ENCODE measurements around the gene NDST4.

Gene NDST4

GRCh38 chr4:114811564-114812301 lies 301.7 kb downstream of the NDST4 start:
- no peaks in the 10 kb centered on the region for H4K20me1 ChIP-seq (ENCODE audit: insufficient read depth, low read length)
- no peak for TF ChIP-seq EZH2phosphoT487 (IDR thresholded peaks at IDR 0.05; ENCODE audit: low read depth)
- TF ChIP-seq, protein P1, sequence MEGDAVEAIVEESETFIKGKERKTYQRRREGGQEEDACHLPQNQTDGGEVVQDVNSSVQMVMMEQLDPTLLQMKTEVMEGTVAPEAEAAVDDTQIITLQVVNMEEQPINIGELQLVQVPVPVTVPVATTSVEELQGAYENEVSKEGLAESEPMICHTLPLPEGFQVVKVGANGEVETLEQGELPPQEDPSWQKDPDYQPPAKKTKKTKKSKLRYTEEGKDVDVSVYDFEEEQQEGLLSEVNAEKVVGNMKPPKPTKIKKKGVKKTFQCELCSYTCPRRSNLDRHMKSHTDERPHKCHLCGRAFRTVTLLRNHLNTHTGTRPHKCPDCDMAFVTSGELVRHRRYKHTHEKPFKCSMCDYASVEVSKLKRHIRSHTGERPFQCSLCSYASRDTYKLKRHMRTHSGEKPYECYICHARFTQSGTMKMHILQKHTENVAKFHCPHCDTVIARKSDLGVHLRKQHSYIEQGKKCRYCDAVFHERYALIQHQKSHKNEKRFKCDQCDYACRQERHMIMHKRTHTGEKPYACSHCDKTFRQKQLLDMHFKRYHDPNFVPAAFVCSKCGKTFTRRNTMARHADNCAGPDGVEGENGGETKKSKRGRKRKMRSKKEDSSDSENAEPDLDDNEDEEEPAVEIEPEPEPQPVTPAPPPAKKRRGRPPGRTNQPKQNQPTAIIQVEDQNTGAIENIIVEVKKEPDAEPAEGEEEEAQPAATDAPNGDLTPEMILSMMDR (IDR thresholded peaks at IDR 0.05; ENCODE audit: low read depth, low read length): no peak

DNA sequence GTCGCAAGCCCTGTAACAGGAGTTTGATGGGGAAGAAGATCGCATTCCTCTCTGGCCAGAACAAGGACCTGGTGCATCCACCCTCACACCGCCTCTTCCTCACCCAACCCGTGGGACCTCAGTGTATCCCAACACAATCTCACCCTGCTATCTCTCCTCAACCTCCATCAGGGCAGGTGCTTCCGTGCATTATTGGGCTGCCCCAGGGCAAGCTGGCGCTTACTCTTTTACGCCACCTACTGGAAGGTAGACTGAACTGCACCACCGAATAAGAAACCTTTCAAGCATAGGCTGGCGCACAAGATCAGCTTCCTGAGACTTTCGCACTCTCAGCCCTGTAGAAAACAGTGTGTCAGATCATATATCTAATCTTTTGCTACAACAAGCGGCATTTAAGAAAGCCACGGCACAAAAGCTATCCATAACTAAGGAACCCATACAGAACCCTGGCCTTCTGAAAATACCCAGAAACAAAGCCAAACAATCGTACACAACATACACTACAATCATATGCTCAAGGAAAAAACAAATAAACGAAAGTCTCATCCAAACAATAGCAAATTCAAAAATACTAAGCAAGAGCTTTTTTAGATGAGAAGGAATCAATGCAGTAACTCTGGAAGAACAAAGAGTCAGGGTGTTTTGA lies 305.5 kb downstream of the NDST4 start:
- Histone ChIP-seq H3K4me2 (ENCODE audit: low read length) (peak overlapping the region; percentile 90), H2AFZ (ENCODE audit: low read depth, low read length) (peak overlapping the region; percentile 98)
- TF ChIP-seq EZH2phosphoT487 (IDR thresholded peaks at IDR 0.05; ENCODE audit: low read depth): no peak
- TF ChIP-seq, protein P1 (IDR thresholded peaks at IDR 0.05; ENCODE audit: low read depth, low read length): peak; percentile 89

More at GRCh38 chr4:114811564-114812301, 301.7 kb downstream of the NDST4 start:
- peaks cover 4% of the 10 kb centered on the region; the same call in 1 of the 2 replicates for H3K4me1 ChIP-seq (ENCODE audit: low read length)
- H3K9me3 ChIP-seq (ENCODE audit: insufficient read depth, low read length): no peaks in the 10 kb centered on the region
- no peaks in the 10 kb centered on the region for H3K36me3 ChIP-seq (replicated peaks; ENCODE audit: low read depth, low read length)
- H3K4me3 ChIP-seq (ENCODE audit: low read length): no peak overlapping the region
- H3K27ac ChIP-seq (ENCODE audit: low read length): no peak overlapping the region
- H2AFZ ChIP-seq (ENCODE audit: low read depth, low read length): peak overlapping the region; percentile 37; the same call in 1 of the 2 replicates
- H3K9ac ChIP-seq (ENCODE audit: low read length): no peak overlapping the region
- no peaks in the 10 kb centered on the region for H3K79me2 ChIP-seq (ENCODE audit: low read length)
- no peaks in the 10 kb centered on the region for H3K27me3 ChIP-seq (ENCODE audit: low read depth, low read length)
- H3K4me2 ChIP-seq (ENCODE audit: low read length): no peak overlapping the region

GRCh38 chr4:114807357-114807756 lies 306.1 kb downstream of the NDST4 start:
- H2AFZ ChIP-seq (ENCODE audit: low read depth, low read length): peak overlapping the region; percentile 98
- no peak for TF ChIP-seq EZH2phosphoT487 (IDR thresholded peaks at IDR 0.05; ENCODE audit: low read depth)
- TF ChIP-seq, protein P1 (IDR thresholded peaks at IDR 0.05; ENCODE audit: low read depth, low read length): no peak

More for the DNA sequence above, 305.5 kb downstream of the NDST4 start:
- Histone ChIP-seq H3K9me3 (ENCODE audit: insufficient read depth, low read length) (no peaks in the 10 kb centered on the region), H3K36me3 (replicated peaks; ENCODE audit: low read depth, low read length) (no peaks in the 10 kb centered on the region), H3K27me3 (ENCODE audit: low read depth, low read length) (no peaks in the 10 kb centered on the region), H3K27ac (ENCODE audit: low read length) (no peak overlapping the region), H3K4me1 (ENCODE audit: low read length) (peaks cover 4% of the 10 kb centered on the region; the same call in 1 of the 2 replicates), H3K9ac (ENCODE audit: low read length) (peak overlapping the region; percentile 56), H3K4me3 (ENCODE audit: low read length) (peak overlapping the region; percentile 75), H3K79me2 (ENCODE audit: low read length) (no peaks in the 10 kb centered on the region), H4K20me1 (ENCODE audit: insufficient read depth, low read length) (no peaks in the 10 kb centered on the region)

GRCh38 chr4:114791976-114792375 lies 321.4 kb downstream of the NDST4 start:
- TF ChIP-seq EZH2phosphoT487 (IDR thresholded peaks at IDR 0.05; ENCODE audit: low read depth): no peak
- Histone ChIP-seq H3K36me3 (replicated peaks; ENCODE audit: low read depth, low read length) (no peaks in the 10 kb centered on the region), H3K9me3 (ENCODE audit: insufficient read depth, low read length) (no peaks in the 10 kb centered on the region), H3K79me2 (ENCODE audit: low read length) (no peaks in the 10 kb centered on the region), H3K9ac (ENCODE audit: low read length) (no peak overlapping the region), H3K4me3 (ENCODE audit: low read length) (no peak overlapping the region), H2AFZ (ENCODE audit: low read depth, low read length) (no peak overlapping the region), H3K27me3 (ENCODE audit: low read depth, low read length) (no peaks in the 10 kb centered on the region), H3K27ac (ENCODE audit: low read length) (no peak overlapping the region), H4K20me1 (ENCODE audit: insufficient read depth, low read length) (no peaks in the 10 kb centered on the region), H3K4me1 (ENCODE audit: low read length) (no peaks in the 10 kb centered on the region), H3K4me2 (ENCODE audit: low read length) (no peak overlapping the region)

More at GRCh38 chr4:114807357-114807756, 306.1 kb downstream of the NDST4 start:
- Histone ChIP-seq H3K9ac (ENCODE audit: low read length) (no peak overlapping the region), H3K79me2 (ENCODE audit: low read length) (no peaks in the 10 kb centered on the region), H3K27ac (ENCODE audit: low read length) (no peak overlapping the region), H4K20me1 (ENCODE audit: insufficient read depth, low read length) (no peaks in the 10 kb centered on the region), H3K4me1 (ENCODE audit: low read length) (peaks cover 4% of the 10 kb centered on the region; the same call in 1 of the 2 replicates), H3K4me2 (ENCODE audit: low read length) (peak overlapping the region; percentile 90), H3K4me3 (ENCODE audit: low read length) (peak overlapping the region; percentile 75; the same call in 1 of the 2 replicates), H3K27me3 (ENCODE audit: low read depth, low read length) (no peaks in the 10 kb centered on the region), H3K9me3 (ENCODE audit: insufficient read depth, low read length) (no peaks in the 10 kb centered on the region), H3K36me3 (replicated peaks; ENCODE audit: low read depth, low read length) (no peaks in the 10 kb centered on the region)
